KMS-11 (cell line): ENCODE measurements around the gene LDB3.

Experiments
- H2AFZ ChIP-seq: fragments of 200-600 bp; sonication (generic); 2 replicates; pipeline ENCODE4 v1.6.1; 2016; ENCODE audit warnings: antibody characterized with exemption, mixed run types, low read depth
- H3K27ac ChIP-seq: fragments of 200-600 bp; sonication (generic); 2 replicates; pipeline ENCODE4 v1.6.1; 2016; ENCODE audit warnings: mild to moderate bottlenecking, mixed run types
- H3K27me3 ChIP-seq: fragments of 200-600 bp; sonication (generic); 2 replicates; pipeline ENCODE4 v1.6.1; 2017; ENCODE audit warnings: mild to moderate bottlenecking, low read depth, mixed run types, moderate library complexity; ENCODE audit not compliant: insufficient read depth
- H3K36me3 ChIP-seq: fragments of 200-600 bp; sonication (generic); 2 replicates; pipeline ENCODE4 v1.6.1; 2017; ENCODE audit warnings: mild to moderate bottlenecking, mixed run types; ENCODE audit not compliant: insufficient read depth
- H3K4me1 ChIP-seq: fragments of 200-600 bp; sonication (generic); 2 replicates; pipeline ENCODE4 v1.6.1; 2016; ENCODE audit warnings: mild to moderate bottlenecking, low read depth, mixed run types; ENCODE audit not compliant: poor library complexity, severe bottlenecking
- H3K4me2 ChIP-seq: fragments of 200-600 bp; sonication (generic); 2 replicates; pipeline ENCODE4 v1.7.0; 2016; ENCODE audit warnings: mild to moderate bottlenecking, mixed run types
- H3K4me3 ChIP-seq: fragments of 200-600 bp; sonication (generic); IDR thresholded peaks from 2 replicates; pipeline ENCODE4 v1.6.1; 2017; ENCODE audit warnings: low read depth, low read length, mixed read lengths; ENCODE audit not compliant: insufficient read depth
- H3K79me2 ChIP-seq: fragments of 200-600 bp; sonication (generic); 2 replicates; pipeline ENCODE4 v1.6.1; 2016; ENCODE audit warnings: low read depth, mixed run types; ENCODE audit not compliant: insufficient read depth
- H3K9ac ChIP-seq: fragments of 200-600 bp; sonication (generic); 2 replicates; pipeline ENCODE4 v1.6.1; 2016; ENCODE audit warnings: mild to moderate bottlenecking, mixed run types
- H4K20me1 ChIP-seq: fragments of 200-600 bp; sonication (generic); 2 replicates; pipeline ENCODE4 v1.6.1; 2016; ENCODE audit warnings: mild to moderate bottlenecking, mixed run types; ENCODE audit not compliant: insufficient read depth
- TF ChIP-seq, protein P1 (sequence below): fragments of 200-600 bp; sonication (generic); conservative IDR thresholded peaks from 2 replicates; pipeline ENCODE4 v1.6.1; 2017; ENCODE audit warnings: low read depth, mild to moderate bottlenecking, antibody characterized with exemption, low read length, moderate library complexity, mixed read lengths

The LDB3 gene

DNA sequence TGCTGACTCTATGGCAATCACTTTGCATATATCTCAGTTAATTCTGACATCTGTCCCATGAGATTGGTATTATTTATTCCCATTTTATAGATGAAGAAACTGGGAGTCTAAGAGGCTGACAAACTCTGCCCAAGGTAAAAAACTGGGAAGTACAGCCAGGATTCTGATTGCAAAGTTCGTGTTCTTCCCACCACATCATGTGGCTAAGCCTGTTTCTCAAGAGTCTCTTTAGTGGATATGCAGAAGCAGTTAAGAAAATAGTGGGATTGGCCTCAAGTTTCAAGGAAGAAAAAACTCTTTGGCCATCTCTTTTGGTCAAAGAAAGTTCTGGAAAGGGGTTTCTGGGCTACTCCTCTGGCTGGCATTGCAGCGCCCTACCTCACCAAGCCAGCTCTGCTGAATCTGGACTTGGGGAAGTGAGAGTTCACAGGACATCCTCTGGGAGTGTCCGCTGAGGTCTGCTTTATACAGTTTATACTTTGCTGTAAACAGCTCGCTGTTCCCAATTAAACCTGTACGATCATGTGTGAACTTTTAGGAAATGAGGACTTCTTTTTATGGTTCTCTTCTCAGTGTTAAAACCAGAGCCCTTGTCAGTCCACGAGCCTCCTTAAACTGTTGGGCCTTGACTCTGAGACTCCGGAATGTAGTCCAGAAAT is 75.9 kb downstream of the LDB3 start:
- Histone ChIP-seq H2AFZ (no peak overlapping the region), H3K36me3 (no peaks in the 10 kb centered on the region), H3K4me3 (no peak overlapping the region)

GRCh38 chr10:86747796-86748581 is 79.7 kb downstream of the LDB3 start:
- Histone ChIP-seq H3K4me2 (no peak overlapping the region), H2AFZ (no peak overlapping the region), H3K9ac (no peak overlapping the region), H3K27ac (no peak overlapping the region), H3K79me2 (no peaks in the 10 kb centered on the region), H4K20me1 (no peaks in the 10 kb centered on the region), H3K4me1 (peaks cover 5% of the 10 kb centered on the region), H3K27me3 (no peaks in the 10 kb centered on the region), H3K4me3 (no peak overlapping the region), H3K36me3 (no peaks in the 10 kb centered on the region)
- TF ChIP-seq, protein P1, sequence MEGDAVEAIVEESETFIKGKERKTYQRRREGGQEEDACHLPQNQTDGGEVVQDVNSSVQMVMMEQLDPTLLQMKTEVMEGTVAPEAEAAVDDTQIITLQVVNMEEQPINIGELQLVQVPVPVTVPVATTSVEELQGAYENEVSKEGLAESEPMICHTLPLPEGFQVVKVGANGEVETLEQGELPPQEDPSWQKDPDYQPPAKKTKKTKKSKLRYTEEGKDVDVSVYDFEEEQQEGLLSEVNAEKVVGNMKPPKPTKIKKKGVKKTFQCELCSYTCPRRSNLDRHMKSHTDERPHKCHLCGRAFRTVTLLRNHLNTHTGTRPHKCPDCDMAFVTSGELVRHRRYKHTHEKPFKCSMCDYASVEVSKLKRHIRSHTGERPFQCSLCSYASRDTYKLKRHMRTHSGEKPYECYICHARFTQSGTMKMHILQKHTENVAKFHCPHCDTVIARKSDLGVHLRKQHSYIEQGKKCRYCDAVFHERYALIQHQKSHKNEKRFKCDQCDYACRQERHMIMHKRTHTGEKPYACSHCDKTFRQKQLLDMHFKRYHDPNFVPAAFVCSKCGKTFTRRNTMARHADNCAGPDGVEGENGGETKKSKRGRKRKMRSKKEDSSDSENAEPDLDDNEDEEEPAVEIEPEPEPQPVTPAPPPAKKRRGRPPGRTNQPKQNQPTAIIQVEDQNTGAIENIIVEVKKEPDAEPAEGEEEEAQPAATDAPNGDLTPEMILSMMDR, result no peak

More for the DNA sequence above, 75.9 kb downstream of the LDB3 start:
- Histone ChIP-seq H3K79me2 (no peaks in the 10 kb centered on the region), H3K4me1 (no peaks in the 10 kb centered on the region), H3K9ac (no peak overlapping the region), H3K27ac (no peak overlapping the region), H3K4me2 (no peak overlapping the region), H4K20me1 (no peaks in the 10 kb centered on the region), H3K27me3 (no peaks in the 10 kb centered on the region)
- TF ChIP-seq, protein P1, result no peak

DNA sequence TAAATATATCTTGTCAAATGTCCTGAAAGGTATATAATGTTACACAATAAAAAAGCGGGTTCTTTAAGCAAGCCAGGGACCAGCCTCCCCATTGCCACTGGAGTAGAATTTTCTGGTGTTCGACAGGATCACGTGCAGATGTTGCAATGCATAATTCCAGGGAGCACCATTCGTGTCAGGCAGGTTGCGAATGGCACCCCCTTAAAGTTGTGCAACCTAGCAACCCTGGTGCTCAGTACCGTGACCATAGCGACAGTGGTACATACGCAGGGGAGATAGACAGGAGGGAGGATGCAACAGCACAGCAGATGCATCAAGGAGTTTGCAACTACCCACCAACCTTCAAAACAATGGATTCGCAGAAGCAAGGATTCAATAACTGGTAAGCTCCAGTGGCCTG is 81.5 kb downstream of the LDB3 start:
- Histone ChIP-seq H3K27ac (no peak overlapping the region), H3K4me3 (no peak overlapping the region), H3K4me1 (peaks cover 12% of the 10 kb centered on the region), H3K4me2 (no peak overlapping the region), H3K27me3 (no peaks in the 10 kb centered on the region), H3K9ac (no peak overlapping the region), H3K79me2 (no peaks in the 10 kb centered on the region), H2AFZ (no peak overlapping the region), H4K20me1 (no peaks in the 10 kb centered on the region), H3K36me3 (no peaks in the 10 kb centered on the region)
- TF ChIP-seq, protein P1, result no peak

DNA sequence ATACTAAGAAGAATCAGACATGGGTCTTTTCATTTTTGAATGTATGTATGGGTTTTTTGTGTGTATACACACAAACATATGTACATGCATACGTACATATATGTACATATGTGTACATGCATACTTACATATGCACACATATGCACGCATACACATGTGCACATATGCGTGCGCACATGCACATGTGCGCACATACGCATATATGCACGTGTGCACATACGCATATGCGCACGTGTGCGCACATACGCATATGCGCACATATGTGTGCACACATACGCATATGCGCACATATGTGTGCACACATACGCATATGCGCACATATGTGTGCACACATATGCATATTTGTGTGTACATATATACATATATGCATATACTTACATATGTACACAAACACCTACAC is 83.2 kb downstream of the LDB3 start:
- TF ChIP-seq, protein P1, result no peak
- no peak overlapping the region for H3K27ac ChIP-seq
- H3K36me3 ChIP-seq, result no peaks in the 10 kb centered on the region
- no peak overlapping the region for H3K9ac ChIP-seq
- no peaks in the 10 kb centered on the region for H3K79me2 ChIP-seq
- H3K27me3 ChIP-seq, result no peaks in the 10 kb centered on the region
- peaks cover 19% of the 10 kb centered on the region for H3K4me1 ChIP-seq
- H3K4me3 ChIP-seq, result no peak overlapping the region
- H2AFZ ChIP-seq, result no peak overlapping the region
- no peaks in the 10 kb centered on the region for H4K20me1 ChIP-seq
- no peak overlapping the region for H3K4me2 ChIP-seq
